SK-N-MC (cell line): ENCODE data around the gene UHRF2.

Experiments
- EZH2 ChIP-seq: fragments of 200-600 bp; sonication (generic); IDR thresholded peaks from one replicate; pipeline ENCODE4 v1.6.1; 2017; ENCODE audit warnings: antibody characterized with exemption
- FOXP2 ChIP-seq: optimal IDR thresholded peaks from 2 replicates; pipeline ENCODE3; 2011; ENCODE audit warnings: mild to moderate bottlenecking, moderate library complexity; ENCODE audit not compliant: insufficient read depth; ENCODE audit errors: extremely low read length, control extremely low read depth
- POLR2AphosphoS5 ChIP-seq: IDR thresholded peaks from 2 replicates; pipeline ENCODE4 v1.6.1; 2012; ENCODE audit warnings: mild to moderate bottlenecking, low read depth, low read length, borderline replicate concordance

DNA sequence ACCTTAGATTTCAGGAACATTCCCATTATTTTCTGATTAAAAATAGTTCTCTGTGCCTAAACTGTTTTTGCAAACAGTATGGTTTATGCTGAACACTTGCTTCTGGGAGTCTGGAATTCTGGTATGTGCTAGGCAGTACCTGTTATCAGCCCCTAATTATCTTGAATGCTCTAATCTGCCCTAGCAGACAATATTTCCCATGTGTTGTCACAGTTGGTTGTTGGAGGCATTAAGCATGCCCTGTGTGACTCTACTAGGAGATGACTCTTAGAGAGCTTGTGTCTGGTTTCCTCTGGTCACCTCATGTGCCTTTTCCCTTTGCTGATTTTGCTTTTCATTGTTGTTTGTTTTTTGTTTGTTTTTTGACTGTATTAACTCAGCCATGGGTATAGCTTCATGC, 36.6 kb downstream of the UHRF2 start:
- TF ChIP-seq POLR2AphosphoS5 (no peak), EZH2 (no peak), FOXP2 (no peak)
